ENCODE data around the gene ETV1. TPM values are rescaled to one million over a fixed set of nuclear protein-coding genes. Genes with fewer than 3 reads are reported as not detected.
"Not testable (repeated sequence)": the region's sequence is repeated elsewhere in the genome, so short reads cannot be mapped to it uniquely, and the experiment has no call there.

The ETV1 gene
- total RNA-seq, 3 donors from 2014 or later = 3.2 to 10.1 (median 5.6) TPM

- H3K9me3 ChIP-seq = no peaks in the 10 kb centered on the region
- H3K4me3 ChIP-seq = no peak overlapping the region
- no peaks in the 10 kb centered on the region for H3K36me3 ChIP-seq
- TF ChIP-seq POLR2A (IDR thresholded peaks at IDR 0.05) (no peak), POLR2AphosphoS5 (IDR thresholded peaks at IDR 0.05) (no peak), CTCF (IDR thresholded peaks at IDR 0.05) (no peak)
- intact Hi-C loops (cut with DNase I; ENCODE audit: low total_unique reads) = no loop called here
- no peak for DNase-seq (ENCODE audit: low spot score in 2 of 2)
- no peaks in the 10 kb centered on the region for H3K4me1 ChIP-seq
- no peaks in the 10 kb centered on the region for H3K27me3 ChIP-seq
- no peak overlapping the region for H3K27ac ChIP-seq
Observed at GRCh38 chr7:13933536-13933935, 55.9 kb downstream of the ETV1 start.

GRCh38 chr7:13933091-13933490 lies 56.4 kb downstream of the ETV1 start:
- no peak overlapping the region for H3K4me3 ChIP-seq
- no peak overlapping the region for H3K27ac ChIP-seq
- TF ChIP-seq CTCF (IDR thresholded peaks at IDR 0.05) = no peak
- no peak for TF ChIP-seq POLR2A (IDR thresholded peaks at IDR 0.05)
- no peak for TF ChIP-seq POLR2AphosphoS5 (IDR thresholded peaks at IDR 0.05)
- intact Hi-C loops (cut with DNase I; ENCODE audit: low total_unique reads) = no loop called here
- no peaks in the 10 kb centered on the region for H3K27me3 ChIP-seq
- H3K9me3 ChIP-seq = no peaks in the 10 kb centered on the region
- H3K36me3 ChIP-seq = no peaks in the 10 kb centered on the region
- DNase-seq (ENCODE audit: low spot score in 2 of 2) = no peak
- no peaks in the 10 kb centered on the region for H3K4me1 ChIP-seq

- Histone ChIP-seq H3K4me1 (no peaks in the 10 kb centered on the region), H3K27me3 (no peaks in the 10 kb centered on the region), H3K4me3 (no peak overlapping the region), H3K36me3 (no peaks in the 10 kb centered on the region), H3K9me3 (no peaks in the 10 kb centered on the region), H3K27ac (no peak overlapping the region)
- no peak for TF ChIP-seq CTCF (IDR thresholded peaks at IDR 0.05)
- TF ChIP-seq POLR2A (IDR thresholded peaks at IDR 0.05) = no peak
- no peak for TF ChIP-seq POLR2AphosphoS5 (IDR thresholded peaks at IDR 0.05)
- no peak for DNase-seq (ENCODE audit: low spot score in 2 of 2)
- intact Hi-C loops (cut with DNase I; ENCODE audit: low total_unique reads) = no loop called here
Observed at GRCh38 chr7:13932131-13932530, 57.3 kb downstream of the ETV1 start.

- TF ChIP-seq POLR2A (IDR thresholded peaks at IDR 0.05) = no peak
- no peak for TF ChIP-seq POLR2AphosphoS5 (IDR thresholded peaks at IDR 0.05)
- TF ChIP-seq CTCF (IDR thresholded peaks at IDR 0.05) = no peak
- Histone ChIP-seq H3K27ac (no peak overlapping the region), H3K9me3 (no peaks in the 10 kb centered on the region), H3K27me3 (no peaks in the 10 kb centered on the region), H3K36me3 (no peaks in the 10 kb centered on the region), H3K4me3 (no peak overlapping the region), H3K4me1 (no peaks in the 10 kb centered on the region)
- DNase-seq (ENCODE audit: low spot score in 2 of 2) = no peak
- intact Hi-C loops (cut with DNase I; ENCODE audit: low total_unique reads) = no loop called here
Observed at GRCh38 chr7:13921062-13921461, 68.4 kb downstream of the ETV1 start.

GRCh38 chr7:13920053-13920697 lies 69.3 kb downstream of the ETV1 start:
- peak overlapping the region; percentile 43 to 73 for H3K27ac ChIP-seq

GRCh38 chr7:13918333-13918732 lies 71.1 kb downstream of the ETV1 start:
- H3K36me3 ChIP-seq; H3K27ac ChIP-seq; H3K27me3 ChIP-seq; DNase-seq (ENCODE audit: low spot score in 2 of 2); H3K4me1 ChIP-seq; intact Hi-C loops (cut with DNase I; ENCODE audit: low total_unique reads); H3K4me3 ChIP-seq; H3K9me3 ChIP-seq: not testable (repeated sequence)

More at GRCh38 chr7:13920053-13920697, 69.3 kb downstream of the ETV1 start:
- Histone ChIP-seq H3K36me3 (no peaks in the 10 kb centered on the region), H3K4me3 (no peak overlapping the region), H3K4me1 (no peaks in the 10 kb centered on the region), H3K9me3 (no peaks in the 10 kb centered on the region), H3K27me3 (no peaks in the 10 kb centered on the region)
- TF ChIP-seq CTCF (IDR thresholded peaks at IDR 0.05) (no peak), POLR2AphosphoS5 (IDR thresholded peaks at IDR 0.05) (no peak)
- intact Hi-C loops (cut with DNase I; ENCODE audit: low total_unique reads) = no loop called here
- DNase-seq (ENCODE audit: low spot score in 2 of 2) = no peak

GRCh38 chr7:13917103-13917502 lies 72.4 kb downstream of the ETV1 start:
- H3K9me3 ChIP-seq; H3K27me3 ChIP-seq; H3K36me3 ChIP-seq; H3K4me3 ChIP-seq; H3K4me1 ChIP-seq; intact Hi-C loops (cut with DNase I; ENCODE audit: low total_unique reads); DNase-seq (ENCODE audit: low spot score in 2 of 2); H3K27ac ChIP-seq: not testable (repeated sequence)

Data from breast epithelium (tissue), 4 donors.